Daoy (cell line): Measurements from ENCODE around the gene DEFB125. TPM values are rescaled to one million over a fixed set of nuclear protein-coding genes. Genes with fewer than 3 reads are reported as not detected.

Experiments used
- total RNA-seq: library from RNA; depleted of rRNA; stranded (reverse); fragments of >200 nt; shearing (Covaris generic); gene quantifications from 2 replicates; pipeline ENCODE4 v1.2.3, GENCODE V29; 2014; rRNA removed

DEFB125 gene
- total RNA-seq, 1 experiment from 2014 or later, result not detected

Other genes starting within 250 kb of the DEFB125 start
- gene DEFB126, start 54.9 kb downstream of the DEFB125 start, total RNA-seq, result not detected in 2 replicates
- not detected in 2 replicates for gene DEFB127, start 69.8 kb downstream of the DEFB125 start, total RNA-seq
- gene DEFB128, start 102.0 kb downstream of the DEFB125 start, total RNA-seq, result not detected in 2 replicates
- gene DEFB129, start 139.6 kb downstream of the DEFB125 start, total RNA-seq, result not detected in 2 replicates
- not detected in 2 replicates for gene DEFB132, start 170.1 kb downstream of the DEFB125 start, total RNA-seq
- gene C20orf96, start 203.1 kb downstream of the DEFB125 start, total RNA-seq, result 0.51 and 0.57 TPM in 2 replicates
- 14.3 and 15.8 TPM in 2 replicates for gene ZCCHC3, start 209.9 kb downstream of the DEFB125 start, total RNA-seq
- 1.1 and 1.5 TPM in 2 replicates for gene SOX12, start 237.9 kb downstream of the DEFB125 start, total RNA-seq